Upper lobe of left lung (tissue), 6 donors: ENCODE measurements around the gene BTBD9. TPM values are rescaled to one million over a fixed set of nuclear protein-coding genes. Genes with fewer than 3 reads are reported as not detected.

Experiments
- ATAC-seq, 2 donors: fragments of 200-7000 bp; cut with Tn5 transposase; one replicate each; pipeline ENCODE4 v1.9.1; 2022; ENCODE audit warnings: mild to moderate bottlenecking in 2 of 2, moderate library complexity in 2 of 2; ENCODE audit not compliant: low FRiP score in 2 of 2
- DNase-seq, 2 donors: peaks; one replicate each; pipeline ENCODE4 v3.0.0-alpha.2; 2019 to 2020
- H3K27ac ChIP-seq, 4 donors: fragments of 200-600 bp; sonication (generic); one replicate each; pipeline ENCODE4 v1.5.1; 2016 to 2019
- H3K27me3 ChIP-seq, 4 donors: fragments of 200-600 bp; sonication (generic); one replicate each; pipeline ENCODE4 v1.5.1; 2017 to 2019
- H3K36me3 ChIP-seq, 4 donors: fragments of 200-600 bp; sonication (generic); one replicate each; pipeline ENCODE4 v1.5.1; 2016 to 2019
- H3K4me1 ChIP-seq, 4 donors: fragments of 200-600 bp; sonication (generic); one replicate each; pipeline ENCODE4 v1.5.1; 2018 to 2019
- H3K4me3 ChIP-seq, 4 donors: fragments of 200-600 bp; sonication (generic); one replicate each; pipeline ENCODE4 v1.5.1; 2017 to 2019; ENCODE audit warnings: mild to moderate bottlenecking in 2 of 4, moderate library complexity in 1 of 4
- H3K9me3 ChIP-seq, 4 donors: fragments of 200-600 bp; sonication (generic); one replicate each; pipeline ENCODE4 v1.5.1; 2018 to 2019
- CTCF ChIP-seq, 6 experiments: fragments of 450-650 bp in 4 of 6; fragments of 200-600 bp in 2 of 6; sonication (generic) in 2 of 6; IDR thresholded peaks; one replicate each; pipeline ENCODE4 v1.5.1; 2016 to 2019; ENCODE audit warnings: antibody characterized with exemption in 6 of 6
- EP300 ChIP-seq, 4 donors: sonication (generic); formaldehyde crosslinking; IDR thresholded peaks; one replicate each; pipeline ENCODE4 v1.5.1; 2017; ENCODE audit warnings: antibody characterized with exemption in 4 of 4, control low read depth in 2 of 4
- POLR2A ChIP-seq, 4 donors: fragments of 450-650 bp; IDR thresholded peaks; one replicate each; pipeline ENCODE4 v1.5.1; 2016 to 2017; ENCODE audit warnings: antibody characterized with exemption in 4 of 4, mild to moderate bottlenecking in 2 of 4
- POLR2AphosphoS5 ChIP-seq, 2 donors: sonication (generic); formaldehyde crosslinking; IDR thresholded peaks; one replicate each; pipeline ENCODE4 v1.5.1; 2017; ENCODE audit warnings: antibody characterized with exemption in 2 of 2
- WGBS, 2 donors: methylation state at CpG; one replicate each; pipeline ENCODE4 v1.1.5; 2017 to 2018; 5-methylcytosine and 5-hydroxymethylcytosine counted together
- total RNA-seq, 6 donors: library from RNA; depleted of rRNA in 4 of 6; stranded (reverse); fragments of >200 nt in 4 of 6; gene quantifications; one replicate each; pipeline versions ENCODE4 v1.1.0 to v1.2.1, GENCODE V29; 2016 to 2021
- donor health status: DM: no; HTN: no; CAD: no; lungs with moderate emphysema.
- donor health status: DM: no; HTN: yes; CAD: no; lungs with severe emphysema.

The BTBD9 gene
- total RNA-seq, 6 donors from 2014 or later, result 18.2 to 60.8 (median 44.9) TPM

- TF ChIP-seq CTCF (IDR thresholded peaks at IDR 0.05) (no peak), EP300 (IDR thresholded peaks at IDR 0.05) (no peak), POLR2A (IDR thresholded peaks at IDR 0.05) (no peak), POLR2AphosphoS5 (IDR thresholded peaks at IDR 0.05) (no peak)
Observed at GRCh38 chr6:38460186-38460585, 179.5 kb downstream of the BTBD9 start.

GRCh38 chr6:38459291-38459690 is 180.4 kb downstream of the BTBD9 start:
- Histone ChIP-seq H3K27ac (no peak overlapping the region), H3K36me3 (no peaks in the 10 kb centered on the region), H3K27me3 (no peaks in the 10 kb centered on the region), H3K4me3 (no peak overlapping the region), H3K4me1 (no peaks in the 10 kb centered on the region), H3K9me3 (peaks cover 0 to 1% (median 0%) of the 10 kb centered on the region in 4 donors)
- WGBS, 2 donors, result 97 to 100% methylated on average over 2 of the region's 2 CpGs
- no peak for TF ChIP-seq POLR2A (IDR thresholded peaks at IDR 0.05)
- no peak for TF ChIP-seq CTCF (IDR thresholded peaks at IDR 0.05)
- TF ChIP-seq EP300 (IDR thresholded peaks at IDR 0.05), result no peak
- DNase-seq, result no peak
- no peak for ATAC-seq

More at GRCh38 chr6:38460186-38460585, 179.5 kb downstream of the BTBD9 start:
- Histone ChIP-seq H3K4me3 (no peak overlapping the region), H3K9me3 (peaks cover 0 to 4% (median 0%) of the 10 kb centered on the region in 4 donors), H3K36me3 (no peaks in the 10 kb centered on the region), H3K27me3 (no peaks in the 10 kb centered on the region), H3K27ac (no peak overlapping the region), H3K4me1 (no peaks in the 10 kb centered on the region)
- DNase-seq (no peak), ATAC-seq (no peak)
- WGBS, 2 donors, result 80 to 83% methylated on average over 3 of the region's 3 CpGs

- no peaks in the 10 kb centered on the region for H3K9me3 ChIP-seq
- no peak overlapping the region for H3K4me3 ChIP-seq
- DNase-seq (no peak), ATAC-seq (no peak)
- no peaks in the 10 kb centered on the region for H3K36me3 ChIP-seq
- no peaks in the 10 kb centered on the region for H3K27me3 ChIP-seq
- H3K4me1 ChIP-seq, result no peaks in the 10 kb centered on the region
- 94 to 96% methylated on average over 4 of the region's 4 CpGs for WGBS, 2 donors
- no peak overlapping the region for H3K27ac ChIP-seq
- TF ChIP-seq POLR2A (IDR thresholded peaks at IDR 0.05) (no peak), POLR2AphosphoS5 (IDR thresholded peaks at IDR 0.05) (no peak), EP300 (IDR thresholded peaks at IDR 0.05) (no peak), CTCF (IDR thresholded peaks at IDR 0.05) (no peak)
Observed at GRCh38 chr6:38453861-38454260, 185.9 kb downstream of the BTBD9 start.

GRCh38 chr6:38452816-38453660 is 186.7 kb downstream of the BTBD9 start:
- ATAC-seq (no peak), DNase-seq (no peak)
- no peaks in the 10 kb centered on the region for H3K4me1 ChIP-seq
- H3K4me3 ChIP-seq, result no peak overlapping the region
- no peaks in the 10 kb centered on the region for H3K27me3 ChIP-seq
- TF ChIP-seq POLR2AphosphoS5 (IDR thresholded peaks at IDR 0.05) (no peak), CTCF (IDR thresholded peaks at IDR 0.05) (no peak), POLR2A (IDR thresholded peaks at IDR 0.05) (no peak), EP300 (IDR thresholded peaks at IDR 0.05) (no peak)
- WGBS, 2 donors, result 89 to 94% methylated on average over 6 of the region's 6 CpGs
- no peaks in the 10 kb centered on the region for H3K9me3 ChIP-seq
- no peak overlapping the region for H3K27ac ChIP-seq
- H3K36me3 ChIP-seq, result no peaks in the 10 kb centered on the region

- Histone ChIP-seq H3K36me3 (no peaks in the 10 kb centered on the region), H3K4me1 (no peaks in the 10 kb centered on the region), H3K4me3 (no peak overlapping the region), H3K27ac (no peak overlapping the region), H3K9me3 (no peaks in the 10 kb centered on the region), H3K27me3 (no peaks in the 10 kb centered on the region)
- ATAC-seq, result no peak
- whole genome bisulfite sequencing, 2 donors, result 95 to 97% methylated on average over 2 of the region's 2 CpGs
- no peak for DNase-seq
- TF ChIP-seq EP300 (IDR thresholded peaks at IDR 0.05) (no peak), CTCF (IDR thresholded peaks at IDR 0.05) (no peak), POLR2A (IDR thresholded peaks at IDR 0.05) (no peak), POLR2AphosphoS5 (IDR thresholded peaks at IDR 0.05) (no peak)
Observed at GRCh38 chr6:38450717-38451116, 189.0 kb downstream of the BTBD9 start.
